ENCODE measurements around the gene IDS. TPM values are rescaled to one million over a fixed set of nuclear protein-coding genes. Genes with fewer than 3 reads are reported as not detected.
"Not testable (repeated sequence)": the region's sequence is repeated elsewhere in the genome, so short reads cannot be mapped to it uniquely, and the experiment has no call there.

The IDS gene
- total RNA-seq, 1 donor from 2014 or later: 46.6 TPM

DNA sequence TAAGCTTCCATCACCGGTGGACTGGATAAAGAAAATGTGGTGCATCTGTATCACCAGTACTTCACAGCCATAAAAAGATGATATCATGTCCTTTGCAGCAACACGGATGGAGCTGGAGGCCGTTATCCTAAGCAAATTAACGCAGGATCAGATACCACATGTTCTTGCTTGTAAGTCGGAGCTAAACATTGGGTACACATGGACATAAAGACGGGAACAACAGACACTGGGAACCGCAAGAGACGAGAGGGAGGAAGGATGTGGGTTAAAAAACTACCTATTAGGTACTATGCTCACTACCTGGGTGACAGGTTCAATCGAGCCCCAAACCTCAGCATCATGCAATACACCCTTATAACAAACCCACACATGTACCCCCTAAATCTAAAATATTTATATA lies 16.3 kb upstream of the IDS start:
- intact Hi-C loops (cut with micrococcal nuclease): loop anchor here (5.0 kb wide), 1 partner anchor 311 kb away; no protein-coding TSS in a partner anchor
- Mint-ChIP-seq H3K36me3 (ENCODE audit: low read depth) (peaks cover 9% of the 10 kb centered on the region), H3K27me3 (ENCODE audit: insufficient read depth) (no peaks in the 10 kb centered on the region), H3K4me3 (peak overlapping the region; percentile 3), H3K27ac (peak overlapping the region; percentile 62), H3K4me1 (ENCODE audit: low read depth) (peaks cover 52% of the 10 kb centered on the region), H3K9me3 (peaks cover 4% of the 10 kb centered on the region)
- DNase-seq (ENCODE audit: low spot score): no peak

DNA sequence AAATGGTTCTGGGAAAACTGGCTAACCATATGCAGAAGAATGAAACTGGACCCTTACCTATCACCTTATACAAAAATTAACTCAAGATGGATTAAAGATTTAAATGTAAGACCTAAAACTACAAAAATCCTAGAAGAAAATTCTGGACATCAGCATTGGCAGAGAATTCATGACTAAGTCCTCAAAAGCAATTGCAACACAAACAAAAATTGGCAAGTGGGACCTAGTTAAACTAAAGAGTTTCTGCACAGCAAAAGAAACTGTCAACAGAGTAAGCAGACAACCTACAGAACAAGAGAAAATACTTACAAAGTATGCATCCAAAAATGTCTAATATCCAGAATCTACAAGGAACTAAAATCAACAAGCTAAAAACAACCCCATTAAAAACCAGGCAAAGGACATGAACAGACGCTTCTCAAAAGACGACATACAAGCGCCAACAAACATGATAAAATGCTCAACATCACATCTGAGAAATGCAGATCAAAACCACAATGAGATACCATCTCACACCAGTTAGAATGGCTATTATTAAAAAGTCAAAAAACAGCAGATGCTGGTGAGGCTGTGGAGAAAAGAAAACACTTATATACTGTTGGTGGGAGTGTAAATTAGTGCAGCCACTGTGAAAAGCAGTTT lies 15.7 kb upstream of the IDS start:
- intact Hi-C loops (cut with micrococcal nuclease): loop anchor here (5.0 kb wide), 1 partner anchor 312 kb away; no protein-coding TSS in a partner anchor
- not testable (repeated sequence) for H3K27ac Mint-ChIP-seq; H3K27me3 Mint-ChIP-seq (ENCODE audit: insufficient read depth); DNase-seq (ENCODE audit: low spot score); H3K36me3 Mint-ChIP-seq (ENCODE audit: low read depth); H3K9me3 Mint-ChIP-seq
- Mint-ChIP-seq H3K4me3 (peak overlapping the region; percentile 11), H3K4me1 (ENCODE audit: low read depth) (peaks cover 59% of the 10 kb centered on the region)

DNA sequence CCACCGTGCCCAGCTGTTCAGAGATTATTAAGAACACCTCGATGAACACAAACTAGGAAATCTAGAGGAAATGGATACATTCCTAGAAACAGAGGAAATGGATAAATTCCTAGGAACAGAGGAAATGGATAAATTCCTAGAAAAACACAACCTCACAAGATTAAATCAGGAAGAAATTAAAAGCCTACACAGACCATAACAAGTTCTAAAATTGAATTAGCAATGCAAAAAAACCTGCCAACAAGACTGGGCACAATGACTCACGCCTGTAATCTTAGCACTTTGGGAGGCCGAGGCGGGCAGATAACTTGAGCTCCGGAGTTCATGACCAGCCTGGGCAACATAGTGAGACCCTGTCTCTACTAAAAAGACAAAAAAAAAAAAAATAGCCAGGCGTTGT lies 13.1 kb upstream of the IDS start:
- Mint-ChIP-seq H3K9me3 (peaks cover 4% of the 10 kb centered on the region), H3K36me3 (ENCODE audit: low read depth) (peaks cover 9% of the 10 kb centered on the region), H3K27me3 (ENCODE audit: insufficient read depth) (no peaks in the 10 kb centered on the region), H3K4me1 (ENCODE audit: low read depth) (peaks cover 81% of the 10 kb centered on the region), H3K27ac (no peak overlapping the region), H3K4me3 (no peak overlapping the region)
- intact Hi-C loops (cut with micrococcal nuclease): no loop called here
- no peak for DNase-seq (ENCODE audit: low spot score)

DNA sequence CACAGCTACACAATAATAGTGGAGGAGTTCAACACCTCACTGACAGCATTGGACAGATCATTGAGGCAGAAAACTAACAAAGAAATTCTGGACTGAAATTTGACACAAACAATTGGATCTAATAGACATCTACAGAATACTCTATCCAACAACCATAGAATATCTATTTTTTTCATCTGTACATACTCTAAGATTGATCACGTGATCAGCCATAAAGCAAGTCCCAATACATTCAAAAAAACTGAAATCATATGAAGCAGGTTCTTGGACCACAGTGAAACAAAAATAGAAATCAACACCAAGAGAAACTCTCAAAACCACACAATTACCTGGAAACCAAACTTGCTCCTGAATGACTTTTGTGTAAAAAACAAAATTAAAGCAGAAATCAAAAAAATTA lies 12.2 kb upstream of the IDS start:
- Mint-ChIP-seq H3K27ac (no peak overlapping the region), H3K36me3 (ENCODE audit: low read depth) (peaks cover 9% of the 10 kb centered on the region), H3K27me3 (ENCODE audit: insufficient read depth) (no peaks in the 10 kb centered on the region), H3K4me1 (ENCODE audit: low read depth) (peaks cover 76% of the 10 kb centered on the region), H3K4me3 (no peak overlapping the region), H3K9me3 (peaks cover 4% of the 10 kb centered on the region)
- intact Hi-C loops (cut with micrococcal nuclease): no loop called here
- no peak for DNase-seq (ENCODE audit: low spot score)

DNA sequence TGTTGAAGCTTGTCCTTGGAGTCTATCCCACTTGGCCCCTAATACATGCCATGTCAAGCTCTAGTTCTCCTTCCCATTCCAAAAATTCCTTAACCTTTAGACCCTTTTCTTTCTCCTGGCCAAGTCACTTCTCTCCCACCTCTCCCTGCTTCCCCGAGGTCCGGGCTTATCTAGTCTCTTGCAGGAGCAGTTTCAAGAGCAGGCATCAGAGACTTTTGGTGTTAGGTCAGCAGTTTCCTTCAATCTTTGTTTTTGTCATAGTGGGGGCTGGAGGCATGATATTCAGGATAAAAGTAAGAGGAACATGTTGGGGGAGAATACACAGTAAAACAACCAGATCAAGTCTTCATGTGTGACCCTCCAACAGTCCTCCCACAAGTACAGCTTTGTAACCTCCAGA lies 11.5 kb upstream of the IDS start:
- intact Hi-C loops (cut with micrococcal nuclease): loop anchor here (1.0 kb wide), 1 partner anchor 8 kb away; no protein-coding TSS in a partner anchor
- Mint-ChIP-seq H3K9me3 (peaks cover 4% of the 10 kb centered on the region), H3K4me3 (no peak overlapping the region), H3K36me3 (ENCODE audit: low read depth) (peaks cover 9% of the 10 kb centered on the region), H3K27me3 (ENCODE audit: insufficient read depth) (no peaks in the 10 kb centered on the region), H3K4me1 (ENCODE audit: low read depth) (peaks cover 71% of the 10 kb centered on the region), H3K27ac (peak overlapping the region; percentile 19)
- no peak for DNase-seq (ENCODE audit: low spot score)

DNA sequence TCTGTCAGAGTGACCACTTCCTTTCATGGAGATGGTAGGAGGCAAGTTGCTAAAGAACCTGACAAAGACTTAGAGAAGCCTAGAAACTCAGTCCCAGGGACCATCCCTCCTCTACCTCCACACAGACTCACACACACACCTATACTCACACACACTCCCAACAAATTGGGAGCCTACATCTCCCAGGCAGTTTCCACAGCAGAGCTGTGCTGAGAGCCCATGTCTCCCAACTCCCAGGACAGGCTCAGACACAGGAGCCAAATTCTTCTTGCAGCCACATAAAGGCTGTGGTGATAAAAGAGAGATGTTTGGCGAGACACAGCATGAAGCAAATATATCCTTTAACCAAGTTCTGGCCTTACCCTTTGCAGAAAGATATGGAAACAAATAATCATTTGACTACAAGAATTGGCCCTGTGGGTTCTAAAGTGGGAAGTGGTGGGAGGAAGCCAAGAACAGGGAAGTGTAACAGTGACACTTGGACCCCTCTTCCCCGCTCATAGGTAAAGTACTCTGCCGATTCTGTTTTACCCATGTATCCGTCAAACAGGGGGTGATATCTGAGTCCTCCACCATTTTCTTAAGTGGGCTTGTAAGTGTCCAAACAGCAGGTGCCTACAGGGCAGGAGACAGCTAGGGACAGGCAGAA lies 11.0 kb upstream of the IDS start:
- peak overlapping the region; percentile 75 for H3K27ac Mint-ChIP-seq
- H3K36me3 Mint-ChIP-seq (ENCODE audit: low read depth): peaks cover 9% of the 10 kb centered on the region
- H3K9me3 Mint-ChIP-seq: peaks cover 4% of the 10 kb centered on the region
- H3K4me1 Mint-ChIP-seq (ENCODE audit: low read depth): peaks cover 65% of the 10 kb centered on the region
- no peaks in the 10 kb centered on the region for H3K27me3 Mint-ChIP-seq (ENCODE audit: insufficient read depth)
- peak overlapping the region; percentile 55 for H3K4me3 Mint-ChIP-seq
- DNase-seq (ENCODE audit: low spot score): no peak
- intact Hi-C loops (cut with micrococcal nuclease): loop anchor here (1.0 kb wide), 2 partner anchors 8 to 11 kb away; partner anchors contain the start of gene IDS

DNA sequence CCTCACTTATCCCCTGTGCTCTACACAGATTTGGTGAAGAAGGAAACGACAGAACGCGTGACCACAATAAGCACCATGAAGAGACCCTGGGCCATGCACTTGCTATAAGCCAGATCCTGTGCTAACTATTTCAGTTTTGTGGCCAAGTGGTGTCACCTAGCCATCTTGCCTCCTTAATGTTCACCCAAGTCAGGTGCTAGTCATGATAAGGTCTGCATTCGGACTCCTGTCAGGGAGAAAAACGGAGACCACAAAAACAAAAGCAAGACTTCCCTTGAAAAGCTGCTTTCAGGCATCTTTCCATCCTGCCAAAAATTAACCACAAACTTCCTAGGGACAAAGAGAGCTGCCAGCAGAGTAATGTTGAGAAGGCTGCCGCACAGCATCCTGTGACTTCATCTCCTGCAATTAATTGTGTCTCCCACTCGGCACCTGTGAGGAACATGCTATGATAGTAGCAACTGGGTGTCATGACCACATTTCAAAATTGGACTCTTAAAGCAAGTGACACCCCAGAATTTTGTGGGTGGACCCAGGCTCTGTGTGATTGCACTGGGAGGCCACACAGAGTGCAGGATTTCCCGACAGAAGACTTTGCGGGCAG lies 8.8 kb upstream of the IDS start:
- Mint-ChIP-seq H3K9me3 (peaks cover 4% of the 10 kb centered on the region), H3K4me3 (no peak overlapping the region), H3K4me1 (ENCODE audit: low read depth) (peaks cover 53% of the 10 kb centered on the region), H3K36me3 (ENCODE audit: low read depth) (peaks cover 11% of the 10 kb centered on the region), H3K27ac (no peak overlapping the region), H3K27me3 (ENCODE audit: insufficient read depth) (no peaks in the 10 kb centered on the region)
- intact Hi-C loops (cut with micrococcal nuclease): loop anchor here (2.0 kb wide), 1 partner anchor 13 kb away; no protein-coding TSS in a partner anchor
- DNase-seq (ENCODE audit: low spot score): no peak

DNA sequence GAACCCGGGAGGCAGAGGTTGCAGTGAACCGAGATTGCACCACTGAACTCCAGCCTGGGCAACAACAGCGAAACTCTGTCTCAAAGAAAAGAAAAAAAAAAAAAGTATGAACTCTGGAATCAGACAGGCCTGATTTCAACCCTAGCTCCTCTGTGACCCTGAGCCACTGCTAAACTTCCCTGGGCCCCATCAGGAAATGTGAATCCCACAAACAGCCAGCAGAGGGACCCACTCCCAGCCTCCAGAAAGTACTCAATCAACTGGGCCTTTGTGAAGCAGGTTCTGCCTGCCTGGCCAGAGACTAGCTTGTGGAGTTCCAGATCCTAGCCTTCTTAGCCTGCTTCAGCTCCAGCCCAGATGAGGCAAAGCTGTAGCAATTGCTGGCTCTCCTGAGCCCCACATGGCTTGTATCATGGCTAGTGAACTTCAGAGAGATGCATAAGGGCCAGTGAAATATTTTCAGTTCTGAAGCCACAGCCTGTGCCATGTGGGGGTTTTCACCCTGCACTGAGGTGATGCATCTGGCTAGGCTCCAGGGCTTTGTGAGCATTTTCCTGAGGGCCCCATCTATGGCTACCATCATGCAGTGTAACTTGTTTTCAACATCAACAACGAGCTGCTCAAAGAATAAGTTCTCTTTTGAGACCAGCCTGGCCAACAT lies 7.2 kb upstream of the IDS start:
- DNase-seq (ENCODE audit: low spot score): peak; percentile 25
- intact Hi-C loops (cut with micrococcal nuclease): loop anchor here (2.0 kb wide), 1 partner anchor 14 kb away; no protein-coding TSS in a partner anchor
- H3K36me3 Mint-ChIP-seq (ENCODE audit: low read depth): peaks cover 7% of the 10 kb centered on the region
- H3K27me3 Mint-ChIP-seq (ENCODE audit: insufficient read depth): no peaks in the 10 kb centered on the region
- H3K4me3 Mint-ChIP-seq: no peak overlapping the region
- H3K9me3 Mint-ChIP-seq: peaks cover 4% of the 10 kb centered on the region
- peak overlapping the region; percentile 75 for H3K27ac Mint-ChIP-seq
- peaks cover 45% of the 10 kb centered on the region for H3K4me1 Mint-ChIP-seq (ENCODE audit: low read depth)

DNA sequence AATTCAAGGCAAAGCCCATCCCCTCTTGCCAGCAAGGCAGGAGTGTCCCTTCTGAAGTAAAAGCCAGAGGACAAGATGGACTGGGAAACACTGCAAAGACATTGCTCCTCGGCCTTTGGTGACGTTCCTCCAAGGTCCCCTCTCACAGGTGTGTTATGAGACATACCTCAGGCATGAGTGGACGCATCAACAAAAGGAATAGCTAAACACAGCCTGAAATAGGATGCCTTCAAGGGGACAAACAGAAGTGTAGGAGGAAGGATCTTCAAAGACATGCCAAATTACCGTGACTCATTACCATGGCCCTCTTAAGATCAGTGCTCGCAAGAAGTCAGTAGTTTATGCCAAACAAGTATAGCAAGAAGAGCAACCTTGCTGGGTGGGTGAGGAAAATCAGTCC lies 6.0 kb upstream of the IDS start:
- H3K36me3 Mint-ChIP-seq (ENCODE audit: low read depth): peaks cover 1% of the 10 kb centered on the region
- H3K4me3 Mint-ChIP-seq: no peak overlapping the region
- intact Hi-C loops (cut with micrococcal nuclease): no loop called here
- DNase-seq (ENCODE audit: low spot score): no peak
- no peak overlapping the region for H3K27ac Mint-ChIP-seq
- H3K4me1 Mint-ChIP-seq (ENCODE audit: low read depth): peaks cover 33% of the 10 kb centered on the region
- H3K9me3 Mint-ChIP-seq: no peaks in the 10 kb centered on the region
- H3K27me3 Mint-ChIP-seq (ENCODE audit: insufficient read depth): no peaks in the 10 kb centered on the region

DNA sequence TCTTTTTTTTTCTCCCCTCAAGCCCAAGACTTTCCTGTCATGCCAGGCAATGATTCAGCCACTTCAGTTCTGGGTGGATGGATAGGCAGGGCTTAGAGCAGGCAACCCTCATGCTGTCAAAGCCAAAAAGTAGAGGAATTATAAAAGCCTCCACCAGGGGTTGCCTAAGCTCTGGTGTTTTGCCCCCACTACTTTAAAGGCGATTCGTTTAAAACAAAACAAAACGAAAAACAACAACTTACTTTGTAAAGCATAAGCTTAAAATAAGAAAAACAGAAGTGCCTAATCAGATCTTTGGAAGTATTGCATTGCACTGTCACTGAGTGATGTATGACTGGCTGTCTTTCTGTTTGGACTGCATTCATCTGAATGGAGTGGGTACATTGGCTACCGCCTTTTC lies 5.3 kb upstream of the IDS start:
- Mint-ChIP-seq H3K9me3 (no peaks in the 10 kb centered on the region), H3K27ac (peak overlapping the region; percentile 71), H3K4me1 (ENCODE audit: low read depth) (peaks cover 33% of the 10 kb centered on the region), H3K4me3 (no peak overlapping the region), H3K36me3 (ENCODE audit: low read depth) (peaks cover 1% of the 10 kb centered on the region), H3K27me3 (ENCODE audit: insufficient read depth) (no peaks in the 10 kb centered on the region)
- DNase-seq (ENCODE audit: low spot score): no peak
- intact Hi-C loops (cut with micrococcal nuclease): no loop called here

DNA sequence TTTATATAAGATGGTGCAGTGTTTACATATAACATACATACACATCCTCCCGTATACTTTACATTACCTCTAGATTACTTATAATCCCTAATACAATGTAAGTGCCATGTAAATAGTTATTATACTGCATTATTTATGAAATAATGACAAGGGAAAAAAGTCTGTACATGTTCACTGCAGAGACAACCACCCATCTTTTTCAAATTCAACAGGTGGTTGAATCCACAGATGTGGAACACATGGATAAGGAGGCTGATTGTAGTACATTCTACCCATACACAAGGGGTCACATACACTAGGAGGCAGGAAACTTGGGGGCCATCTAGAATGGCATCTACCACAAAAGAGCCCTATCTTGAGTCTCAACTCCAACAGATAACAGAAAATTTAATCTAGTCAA lies 3.4 kb upstream of the IDS start:
- no peak overlapping the region for H3K4me3 Mint-ChIP-seq
- no peaks in the 10 kb centered on the region for H3K27me3 Mint-ChIP-seq (ENCODE audit: insufficient read depth)
- no peak for DNase-seq (ENCODE audit: low spot score)
- intact Hi-C loops (cut with micrococcal nuclease): loop anchor here (10.0 kb wide), 8 partner anchors 66 to 1886 kb away; partner anchors contain the start of genes FMR1, HMGB3, MTMR1 and VMA21
- H3K36me3 Mint-ChIP-seq (ENCODE audit: low read depth): peaks cover 4% of the 10 kb centered on the region
- H3K9me3 Mint-ChIP-seq: no peaks in the 10 kb centered on the region
- H3K27ac Mint-ChIP-seq: no peak overlapping the region
- peaks cover 28% of the 10 kb centered on the region for H3K4me1 Mint-ChIP-seq (ENCODE audit: low read depth)

DNA sequence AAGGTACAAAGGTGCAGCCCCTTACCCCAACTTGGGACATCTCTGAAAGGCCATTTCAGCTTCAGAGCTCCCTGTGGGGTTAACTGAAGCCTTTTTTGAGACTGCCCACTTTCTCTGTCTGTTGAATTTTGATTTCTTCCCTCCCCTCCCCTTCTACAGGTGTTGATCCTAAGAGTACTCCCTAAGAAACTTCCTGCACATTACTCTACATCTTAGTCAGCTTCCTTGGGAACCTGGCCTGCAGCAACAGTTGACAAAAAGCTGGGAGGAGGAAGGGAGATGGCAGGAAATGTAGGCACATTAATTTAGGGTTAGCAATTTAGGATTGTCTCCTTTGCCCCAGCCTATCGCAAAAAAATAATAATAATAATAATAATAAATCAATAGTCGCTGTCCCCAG lies 1.2 kb upstream of the IDS start:
- intact Hi-C loops (cut with micrococcal nuclease): loop anchor here (10.0 kb wide), 8 partner anchors 68 to 1888 kb away; partner anchors contain the start of genes FMR1, HMGB3, MTMR1 and VMA21
- Mint-ChIP-seq H3K27me3 (ENCODE audit: insufficient read depth) (no peaks in the 10 kb centered on the region), H3K4me3 (no peak overlapping the region), H3K27ac (no peak overlapping the region), H3K36me3 (ENCODE audit: low read depth) (peaks cover 8% of the 10 kb centered on the region), H3K4me1 (ENCODE audit: low read depth) (peaks cover 37% of the 10 kb centered on the region), H3K9me3 (no peaks in the 10 kb centered on the region)
- no peak for DNase-seq (ENCODE audit: low spot score)
